Measurements from ENCODE around the gene GPR137C. TPM values are rescaled to one million over a fixed set of nuclear protein-coding genes. Genes with fewer than 3 reads are reported as not detected.

GPR137C gene
- total RNA-seq, 5 donors from 2014 or later (not counting 1 experiment from before 2014, with no cell fraction given): 0.13 to 0.33 (median 0.15) TPM; not detected in 2

- H3K9me3 Mint-ChIP-seq: peaks cover 5 to 18% (median 8%) of the 10 kb centered on the region in 3 donors
- DNase-seq: no peak
- POLR2A ChIA-PET: no interaction called here
These were observed 49.5 kb downstream of the GPR137C start for GRCh38 chr14:52602131-52602530.

GRCh38 chr14:52607061-52607460, 54.4 kb downstream of the GPR137C start:
- ATAC-seq (replicated peaks in 1 of 4) (no peak), DNase-seq (no peak)
- Histone ChIP-seq H3K9me3 (no peaks in the 10 kb centered on the region), H3K36me3 (ENCODE audit: control insufficient read depth in 2 of 2, extremely low read depth in 1 of 2, insufficient read depth in 1 of 2, low read length in 1 of 2) (no peaks in the 10 kb centered on the region), H3K27ac (ENCODE audit: low read length) (no peak overlapping the region), H3K4me1 (ENCODE audit: control insufficient read depth in 1 of 2, extremely low read depth in 1 of 2, insufficient read depth in 2 of 2, low read length in 2 of 2) (no peaks in the 10 kb centered on the region), H3K4me3 (ENCODE audit: control insufficient read depth in 1 of 2, extremely low read depth in 1 of 2, low read length in 1 of 2) (no peak overlapping the region), H3K27me3 (replicated peaks in 1 of 2; ENCODE audit: control insufficient read depth in 2 of 2, extremely low read depth in 1 of 2, insufficient read depth in 2 of 2, low read length in 1 of 2) (no peaks in the 10 kb centered on the region)
- peaks cover 0 to 3% (median 3%) of the 10 kb centered on the region in 3 donors for H3K4me1 Mint-ChIP-seq
- no peaks in the 10 kb centered on the region for H3K36me3 Mint-ChIP-seq
- ChIA-PET POLR2A (no interaction called here), CTCF (no interaction called here)
- no CpG with 5 or more reads among the region's 1 CpG for WGBS (ENCODE audit: insufficient coverage)
- H3K4me3 Mint-ChIP-seq: no peak overlapping the region
- peaks cover 0 to 5% of the 10 kb centered on the region in 2 donors for H3K27me3 Mint-ChIP-seq
- H3K9me3 Mint-ChIP-seq: peaks cover 5 to 18% (median 8%) of the 10 kb centered on the region in 3 donors
- no peak overlapping the region for H3K27ac Mint-ChIP-seq

More at GRCh38 chr14:52602131-52602530, 49.5 kb downstream of the GPR137C start:
- Mint-ChIP-seq H3K4me3 (no peak overlapping the region), H3K36me3 (no peaks in the 10 kb centered on the region), H3K4me1 (peaks cover 0 to 3% (median 3%) of the 10 kb centered on the region in 3 donors), H3K27ac (no peak overlapping the region), H3K27me3 (no peaks in the 10 kb centered on the region)
- no peaks in the 10 kb centered on the region for H3K36me3 ChIP-seq (ENCODE audit: control insufficient read depth in 2 of 2, extremely low read depth in 1 of 2, insufficient read depth in 1 of 2, low read length in 1 of 2)
- no peaks in the 10 kb centered on the region for H3K4me1 ChIP-seq (ENCODE audit: control insufficient read depth in 1 of 2, extremely low read depth in 1 of 2, insufficient read depth in 2 of 2, low read length in 2 of 2)
- H3K27ac ChIP-seq (ENCODE audit: low read length): no peak overlapping the region
- CTCF ChIA-PET: no interaction called here
- H3K4me3 ChIP-seq (ENCODE audit: control insufficient read depth in 1 of 2, extremely low read depth in 1 of 2, low read length in 1 of 2): no peak overlapping the region
- WGBS (ENCODE audit: insufficient coverage): no CpG with 5 or more reads among the region's 1 CpG
- H3K9me3 ChIP-seq: no peaks in the 10 kb centered on the region
- no peak for ATAC-seq (replicated peaks in 1 of 4)
- no peaks in the 10 kb centered on the region for H3K27me3 ChIP-seq (replicated peaks in 1 of 2; ENCODE audit: control insufficient read depth in 2 of 2, extremely low read depth in 1 of 2, insufficient read depth in 2 of 2, low read length in 1 of 2)

DNA sequence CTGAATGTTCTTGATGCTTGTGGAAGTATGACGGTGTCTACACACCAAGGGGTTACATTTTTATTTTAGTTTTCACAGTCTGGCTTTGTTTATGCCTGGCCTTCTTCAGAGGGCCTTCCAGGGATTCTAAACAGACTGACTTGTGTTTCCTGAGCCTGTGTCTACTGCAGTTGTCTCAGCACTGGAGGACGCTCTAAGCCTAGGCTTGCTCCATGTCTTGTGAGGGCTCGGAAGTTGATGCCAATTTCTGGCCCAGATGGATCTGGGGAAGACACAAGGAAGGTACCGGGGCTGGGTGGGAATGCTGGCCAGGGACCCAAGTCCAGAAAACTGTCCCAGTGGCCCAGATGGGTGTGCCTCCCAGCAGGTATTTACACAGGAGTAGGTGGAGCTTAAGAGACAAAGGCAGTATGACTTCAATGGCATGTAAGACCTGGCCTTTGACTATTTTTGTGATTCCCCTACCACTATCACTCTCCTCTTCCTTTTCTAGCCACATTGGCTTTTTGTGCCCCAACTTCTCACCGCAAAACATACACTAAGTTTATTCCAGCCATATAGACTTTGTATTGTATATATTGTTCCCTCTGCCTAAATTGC, 56.9 kb downstream of the GPR137C start:
- H3K36me3 ChIP-seq (ENCODE audit: control insufficient read depth in 2 of 2, extremely low read depth in 1 of 2, insufficient read depth in 1 of 2, low read length in 1 of 2): no peaks in the 10 kb centered on the region
- peaks cover 0 to 5% of the 10 kb centered on the region in 2 experiments for H3K27me3 ChIP-seq (replicated peaks in 1 of 2; ENCODE audit: control insufficient read depth in 2 of 2, extremely low read depth in 1 of 2, insufficient read depth in 2 of 2, low read length in 1 of 2)
- Mint-ChIP-seq H3K36me3 (no peaks in the 10 kb centered on the region), H3K27ac (no peak overlapping the region), H3K4me3 (no peak overlapping the region), H3K27me3 (peaks cover 0 to 8% of the 10 kb centered on the region in 2 donors), H3K9me3 (peaks cover 0 to 13% (median 5%) of the 10 kb centered on the region in 3 donors), H3K4me1 (no peaks in the 10 kb centered on the region)
- no peak overlapping the region for H3K27ac ChIP-seq (ENCODE audit: low read length)
- DNase-seq (no peak), ATAC-seq (replicated peaks in 1 of 4) (no peak)
- no peaks in the 10 kb centered on the region for H3K4me1 ChIP-seq (ENCODE audit: control insufficient read depth in 1 of 2, extremely low read depth in 1 of 2, insufficient read depth in 2 of 2, low read length in 2 of 2)
- CTCF ChIA-PET: no interaction called here
- POLR2A ChIA-PET: no interaction called here
- H3K4me3 ChIP-seq (ENCODE audit: control insufficient read depth in 1 of 2, extremely low read depth in 1 of 2, low read length in 1 of 2): no peak overlapping the region
- no peaks in the 10 kb centered on the region for H3K9me3 ChIP-seq
- WGBS (ENCODE audit: insufficient coverage): 92% methylated on average over 3 of the region's 5 CpGs

- no peak overlapping the region for H3K27ac Mint-ChIP-seq
- no peak overlapping the region for H3K4me3 Mint-ChIP-seq
- H3K36me3 Mint-ChIP-seq: no peaks in the 10 kb centered on the region
- H3K4me3 ChIP-seq (ENCODE audit: control insufficient read depth in 1 of 2, extremely low read depth in 1 of 2, low read length in 1 of 2): no peak overlapping the region
- no peak for DNase-seq
- H3K4me1 Mint-ChIP-seq: no peaks in the 10 kb centered on the region
- ATAC-seq (replicated peaks in 1 of 4): no peak
- H3K27ac ChIP-seq (ENCODE audit: low read length): no peak overlapping the region
- H3K9me3 Mint-ChIP-seq: peaks cover 0 to 7% (median 1%) of the 10 kb centered on the region in 3 donors
- peaks cover 0 to 5% of the 10 kb centered on the region in 2 experiments for H3K27me3 ChIP-seq (replicated peaks in 1 of 2; ENCODE audit: control insufficient read depth in 2 of 2, extremely low read depth in 1 of 2, insufficient read depth in 2 of 2, low read length in 1 of 2)
- POLR2A ChIA-PET: no interaction called here
- no peaks in the 10 kb centered on the region for H3K36me3 ChIP-seq (ENCODE audit: control insufficient read depth in 2 of 2, extremely low read depth in 1 of 2, insufficient read depth in 1 of 2, low read length in 1 of 2)
- CTCF ChIA-PET: no interaction called here
- WGBS (ENCODE audit: insufficient coverage): no CpG with 5 or more reads among the region's 2 CpGs
- H3K4me1 ChIP-seq (ENCODE audit: control insufficient read depth in 1 of 2, extremely low read depth in 1 of 2, insufficient read depth in 2 of 2, low read length in 2 of 2): no peaks in the 10 kb centered on the region
- H3K27me3 Mint-ChIP-seq: peaks cover 0 to 12% of the 10 kb centered on the region in 2 donors
- H3K9me3 ChIP-seq: no peaks in the 10 kb centered on the region
These were observed 57.6 kb downstream of the GPR137C start for GRCh38 chr14:52610187-52610586.

GRCh38 chr14:52618602-52619001, 66.0 kb downstream of the GPR137C start:
- Histone ChIP-seq H3K9me3 (no peaks in the 10 kb centered on the region), H3K4me3 (ENCODE audit: control insufficient read depth in 1 of 2, extremely low read depth in 1 of 2, low read length in 1 of 2) (no peak overlapping the region), H3K27ac (ENCODE audit: low read length) (no peak overlapping the region), H3K27me3 (replicated peaks in 1 of 2; ENCODE audit: control insufficient read depth in 2 of 2, extremely low read depth in 1 of 2, insufficient read depth in 2 of 2, low read length in 1 of 2) (peaks cover 0 to 5% of the 10 kb centered on the region in 2 experiments), H3K4me1 (ENCODE audit: control insufficient read depth in 1 of 2, extremely low read depth in 1 of 2, insufficient read depth in 2 of 2, low read length in 2 of 2) (no peaks in the 10 kb centered on the region), H3K36me3 (ENCODE audit: control insufficient read depth in 2 of 2, extremely low read depth in 1 of 2, insufficient read depth in 1 of 2, low read length in 1 of 2) (no peaks in the 10 kb centered on the region)
- Mint-ChIP-seq H3K36me3 (no peaks in the 10 kb centered on the region), H3K4me1 (no peaks in the 10 kb centered on the region), H3K27ac (no peak overlapping the region), H3K4me3 (no peak overlapping the region), H3K27me3 (peaks cover 4 to 12% of the 10 kb centered on the region in 2 donors), H3K9me3 (no peaks in the 10 kb centered on the region)
- no CpG with 5 or more reads among the region's 3 CpGs for WGBS (ENCODE audit: insufficient coverage)
- DNase-seq (no peak), ATAC-seq (replicated peaks in 1 of 4) (no peak)
- CTCF ChIA-PET: no interaction called here
- POLR2A ChIA-PET: no interaction called here

DNA sequence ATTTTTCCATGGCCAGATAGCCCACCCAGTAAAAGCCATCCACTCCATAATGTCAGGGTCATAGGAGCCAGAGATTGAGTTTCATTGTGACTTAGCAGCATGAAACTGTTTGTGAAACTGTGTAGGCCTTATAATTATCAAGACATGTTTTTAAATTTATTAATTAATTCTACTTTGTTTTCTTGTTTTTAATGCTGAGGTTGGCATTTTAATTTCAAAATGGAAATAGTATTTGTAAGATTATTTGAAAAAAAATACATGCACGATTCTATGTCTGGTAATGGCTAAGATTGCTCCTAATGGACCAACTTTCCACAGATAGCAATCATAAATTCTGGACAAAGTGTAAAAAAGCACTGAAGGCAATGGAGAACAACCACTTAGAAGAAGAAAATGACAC, 67.1 kb downstream of the GPR137C start:
- no peak overlapping the region for H3K4me3 ChIP-seq (ENCODE audit: control insufficient read depth in 1 of 2, extremely low read depth in 1 of 2, low read length in 1 of 2)
- H3K27ac Mint-ChIP-seq: no peak overlapping the region

More for the DNA sequence above, 67.1 kb downstream of the GPR137C start:
- no peak for DNase-seq
- Mint-ChIP-seq H3K36me3 (no peaks in the 10 kb centered on the region), H3K27me3 (peaks cover 4 to 12% of the 10 kb centered on the region in 2 donors), H3K4me3 (no peak overlapping the region), H3K4me1 (no peaks in the 10 kb centered on the region), H3K9me3 (no peaks in the 10 kb centered on the region)
- Histone ChIP-seq H3K36me3 (ENCODE audit: control insufficient read depth in 2 of 2, extremely low read depth in 1 of 2, insufficient read depth in 1 of 2, low read length in 1 of 2) (no peaks in the 10 kb centered on the region), H3K27ac (ENCODE audit: low read length) (no peak overlapping the region), H3K9me3 (no peaks in the 10 kb centered on the region), H3K27me3 (replicated peaks in 1 of 2; ENCODE audit: control insufficient read depth in 2 of 2, extremely low read depth in 1 of 2, insufficient read depth in 2 of 2, low read length in 1 of 2) (no peaks in the 10 kb centered on the region), H3K4me1 (ENCODE audit: control insufficient read depth in 1 of 2, extremely low read depth in 1 of 2, insufficient read depth in 2 of 2, low read length in 2 of 2) (no peaks in the 10 kb centered on the region)
- ChIA-PET POLR2A (no interaction called here), CTCF (no interaction called here)
- no peak for ATAC-seq (replicated peaks in 1 of 4)
- no CpG with 5 or more reads among the region's 1 CpG for WGBS (ENCODE audit: insufficient coverage)
